ENCODE measurements around the gene ATP1A1.

The ATP1A1 gene

GRCh38 chr1:116408803-116409720 lies 36.0 kb downstream of the ATP1A1 start:
- Mint-ChIP-seq H3K36me3 (ENCODE audit: insufficient read depth) (peaks cover 27% of the 10 kb centered on the region), H3K9me3 (no peaks in the 10 kb centered on the region), H3K27ac (peak overlapping the region in 1 of 2 donors; percentile 69), H3K27me3 (no peaks in the 10 kb centered on the region), H3K4me1 (ENCODE audit: low read depth in 2 of 2) (peaks cover 0 to 3% of the 10 kb centered on the region in 2 donors), H3K4me3 (no peak overlapping the region)
- ATAC-seq (replicated peaks) (no peak), DNase-seq (no peak)

DNA sequence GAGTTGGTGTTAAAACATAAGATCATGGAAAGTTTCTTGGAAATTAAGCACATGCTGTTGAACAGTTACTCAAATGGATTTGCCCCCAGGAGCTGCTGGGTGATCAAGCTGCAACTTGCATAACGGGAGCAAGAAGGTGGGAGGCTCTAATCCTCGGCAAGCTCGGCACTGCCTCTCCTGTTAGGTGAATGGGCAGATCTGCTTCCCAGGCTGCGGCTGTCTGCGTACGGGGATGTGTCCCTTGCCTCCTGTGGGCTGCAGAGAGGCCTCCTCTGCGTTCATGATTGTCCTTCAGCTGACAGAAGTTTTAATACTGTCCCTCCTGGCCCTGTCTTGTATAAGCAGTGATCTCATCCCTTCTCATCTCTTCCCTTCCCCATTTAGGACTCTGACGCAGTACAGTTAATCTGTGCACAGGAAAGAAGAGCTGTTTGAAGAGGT lies 36.7 kb downstream of the ATP1A1 start:
- Mint-ChIP-seq H3K4me1 (ENCODE audit: low read depth in 2 of 2) (peaks cover 0 to 3% of the 10 kb centered on the region in 2 donors), H3K27me3 (no peaks in the 10 kb centered on the region), H3K9me3 (no peaks in the 10 kb centered on the region)

DNA sequence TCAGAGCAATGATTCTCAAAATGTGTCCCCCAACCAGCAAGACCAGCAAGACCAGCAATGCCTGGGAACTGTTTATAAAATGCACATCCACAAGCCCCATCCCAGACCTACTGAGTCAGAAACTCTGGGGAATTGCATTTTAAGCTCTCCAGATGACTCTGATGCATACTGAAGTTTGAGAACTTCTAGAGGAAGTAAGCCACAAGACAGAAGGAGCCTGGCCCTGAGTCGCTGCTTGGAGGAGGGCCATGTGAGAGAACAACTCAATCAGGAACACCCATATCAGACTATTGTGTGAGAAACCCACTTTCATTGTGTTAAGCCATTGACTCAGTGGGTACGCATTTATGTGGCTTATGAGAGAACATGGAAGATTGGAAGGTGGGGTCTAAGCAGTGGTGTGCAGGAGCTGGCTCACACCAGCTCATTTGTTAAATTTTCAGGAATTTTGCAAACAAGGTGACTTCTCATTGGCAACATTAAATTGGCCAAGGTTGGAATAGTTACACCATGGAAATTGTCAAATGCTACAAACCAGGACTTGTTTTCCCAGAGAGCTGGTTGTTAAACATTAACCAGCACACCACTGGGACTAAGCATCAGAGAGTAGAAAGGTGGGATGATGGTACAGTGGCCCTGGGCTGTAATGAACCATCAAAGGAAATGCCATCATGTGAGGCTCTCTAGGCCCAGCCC lies 38.9 kb downstream of the ATP1A1 start:
- DNase-seq, result no peak

More for the DNA sequence above, 36.7 kb downstream of the ATP1A1 start:
- ATAC-seq (replicated peaks) (no peak), DNase-seq (no peak)
- H3K4me3 Mint-ChIP-seq, result no peak overlapping the region
- H3K36me3 Mint-ChIP-seq (ENCODE audit: insufficient read depth), result peaks cover 26% of the 10 kb centered on the region
- H3K27ac Mint-ChIP-seq, result no peak overlapping the region

DNA sequence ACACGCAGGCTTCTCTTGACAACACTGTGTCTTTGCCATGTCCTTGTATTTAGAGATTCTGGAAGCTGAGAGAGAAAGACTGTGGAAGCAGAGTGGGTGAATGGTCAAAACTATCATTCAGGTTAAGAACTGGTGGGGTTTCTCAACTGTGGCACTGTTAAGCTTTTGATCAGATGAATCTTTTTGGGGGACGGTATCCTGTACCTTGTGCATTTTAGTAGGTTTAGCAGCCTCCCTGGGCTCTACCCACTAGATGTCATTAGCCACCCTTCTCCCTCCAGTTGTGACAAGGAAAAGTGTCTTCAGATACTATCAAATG lies 39.4 kb downstream of the ATP1A1 start:
- Mint-ChIP-seq H3K27ac (peak overlapping the region in 1 of 2 donors; percentile 3), H3K4me3 (no peak overlapping the region), H3K27me3 (no peaks in the 10 kb centered on the region), H3K9me3 (no peaks in the 10 kb centered on the region), H3K36me3 (ENCODE audit: insufficient read depth) (peaks cover 7% of the 10 kb centered on the region), H3K4me1 (ENCODE audit: low read depth in 2 of 2) (peaks cover 7 to 10% of the 10 kb centered on the region in 2 donors)
- ATAC-seq (replicated peaks) (no peak), DNase-seq (no peak)

More for the DNA sequence above, 38.9 kb downstream of the ATP1A1 start:
- no peaks in the 10 kb centered on the region for H3K27me3 Mint-ChIP-seq
- no peak overlapping the region for H3K27ac Mint-ChIP-seq
- H3K4me1 Mint-ChIP-seq (ENCODE audit: low read depth in 2 of 2), result peaks cover 3 to 7% of the 10 kb centered on the region in 2 donors
- H3K36me3 Mint-ChIP-seq (ENCODE audit: insufficient read depth), result peaks cover 10% of the 10 kb centered on the region
- no peak for ATAC-seq (replicated peaks)
- H3K9me3 Mint-ChIP-seq, result no peaks in the 10 kb centered on the region
- H3K4me3 Mint-ChIP-seq, result no peak overlapping the region

DNA sequence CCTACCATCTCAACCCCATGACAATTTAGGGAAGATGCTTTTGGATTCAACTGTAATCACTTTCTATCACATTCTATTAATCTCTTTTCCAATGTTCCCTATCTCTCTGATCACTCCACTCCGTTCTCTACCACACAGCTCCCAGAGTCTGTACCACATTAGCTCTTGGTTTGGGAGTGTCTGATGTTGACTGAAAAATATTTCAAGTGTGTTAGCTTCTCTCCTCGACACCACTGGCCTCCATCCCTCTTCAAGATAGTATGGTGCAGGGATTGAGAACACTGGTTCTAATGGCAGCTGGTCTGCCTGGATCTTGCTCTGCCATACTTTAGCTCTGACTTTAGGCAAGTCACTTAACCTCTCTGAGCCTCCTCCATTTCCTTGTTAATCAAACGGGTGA lies 39.9 kb downstream of the ATP1A1 start:
- H3K9me3 Mint-ChIP-seq, result no peaks in the 10 kb centered on the region
- H3K4me1 Mint-ChIP-seq (ENCODE audit: low read depth in 2 of 2), result peaks cover 8 to 14% of the 10 kb centered on the region in 2 donors
- H3K27ac Mint-ChIP-seq, result peak overlapping the region in 1 of 2 donors; percentile 3
- H3K27me3 Mint-ChIP-seq, result no peaks in the 10 kb centered on the region
- peaks cover 7% of the 10 kb centered on the region for H3K36me3 Mint-ChIP-seq (ENCODE audit: insufficient read depth)
- DNase-seq (no peak), ATAC-seq (replicated peaks) (no peak)
- H3K4me3 Mint-ChIP-seq, result no peak overlapping the region

DNA sequence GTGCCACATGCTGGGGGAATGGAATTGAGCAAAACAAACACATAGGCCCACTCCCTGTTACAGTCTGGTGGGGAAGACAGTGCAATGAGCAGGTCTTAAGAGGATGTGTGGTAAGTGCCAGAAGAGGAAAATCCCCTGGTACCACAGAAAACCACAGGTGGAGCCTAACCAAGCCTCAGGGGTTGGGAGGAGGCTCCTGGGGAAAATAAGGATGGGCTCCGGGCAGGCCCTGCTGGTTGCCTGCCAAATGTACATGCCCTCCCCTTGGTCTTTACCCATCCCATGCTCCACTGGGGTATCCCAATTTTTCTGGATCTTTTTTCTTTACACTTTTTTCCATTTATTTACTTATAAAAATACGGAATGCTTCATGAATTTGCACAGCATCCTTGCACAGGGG lies 40.4 kb downstream of the ATP1A1 start:
- no peak for DNase-seq
- no peaks in the 10 kb centered on the region for H3K27me3 Mint-ChIP-seq
- peaks cover 13 to 19% of the 10 kb centered on the region in 2 donors for H3K4me1 Mint-ChIP-seq (ENCODE audit: low read depth in 2 of 2)
- peak overlapping the region in 1 of 2 donors; percentile 3 for H3K27ac Mint-ChIP-seq
- no peak overlapping the region for H3K4me3 Mint-ChIP-seq
- no peak for ATAC-seq (replicated peaks)
- H3K36me3 Mint-ChIP-seq (ENCODE audit: insufficient read depth), result peaks cover 11% of the 10 kb centered on the region
- H3K9me3 Mint-ChIP-seq, result no peaks in the 10 kb centered on the region

DNA sequence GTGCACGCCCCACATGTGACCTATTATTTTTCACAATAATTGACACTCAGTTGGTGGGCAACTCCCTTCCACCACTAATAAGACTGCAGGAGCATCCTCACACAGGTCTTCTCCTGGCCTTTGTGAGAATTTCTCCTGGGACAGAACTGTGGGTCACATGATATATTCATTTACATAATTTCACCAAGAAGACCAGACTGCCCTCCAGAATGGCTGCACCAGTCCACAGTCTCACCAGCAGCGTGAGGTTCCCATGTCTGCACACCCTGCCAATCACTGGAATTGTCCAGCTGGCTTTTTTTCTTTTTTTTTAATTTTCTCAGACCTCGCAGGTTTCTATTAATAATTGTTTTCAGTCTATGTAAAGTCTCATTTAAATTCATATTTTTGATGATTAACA lies 41.3 kb downstream of the ATP1A1 start:
- H3K4me3 Mint-ChIP-seq, result no peak overlapping the region
- H3K9me3 Mint-ChIP-seq, result no peaks in the 10 kb centered on the region
- H3K36me3 Mint-ChIP-seq (ENCODE audit: insufficient read depth), result peaks cover 18% of the 10 kb centered on the region
- ATAC-seq (replicated peaks) (no peak), DNase-seq (no peak)
- H3K4me1 Mint-ChIP-seq (ENCODE audit: low read depth in 2 of 2), result peaks cover 13 to 21% of the 10 kb centered on the region in 2 donors
- peak overlapping the region; percentile 6 to 20 for H3K27ac Mint-ChIP-seq
- H3K27me3 Mint-ChIP-seq, result no peaks in the 10 kb centered on the region

DNA sequence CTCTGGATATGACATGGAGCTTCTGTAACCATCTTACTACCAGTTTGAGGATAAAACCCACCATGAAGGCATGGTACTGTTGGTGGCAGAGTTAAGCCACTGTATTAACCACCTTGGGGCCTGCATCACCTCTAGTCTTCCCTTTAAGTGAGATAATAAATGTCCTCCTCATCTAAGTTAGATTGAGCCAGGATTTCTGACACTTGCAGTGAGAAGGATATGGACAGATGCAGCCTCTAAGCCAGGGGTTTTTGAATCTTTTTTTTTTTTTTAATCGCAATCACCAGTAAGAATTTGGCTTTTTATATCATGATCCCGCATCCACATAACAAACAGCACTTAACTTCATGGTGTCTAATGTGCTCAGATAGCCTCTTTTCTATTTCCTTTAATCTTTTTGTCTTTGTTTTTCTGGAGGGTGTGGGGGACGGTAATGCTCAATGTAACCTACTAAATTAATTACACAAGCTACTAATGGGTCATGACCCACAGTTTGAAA lies 42.2 kb downstream of the ATP1A1 start:
- Mint-ChIP-seq H3K36me3 (ENCODE audit: insufficient read depth) (peaks cover 22% of the 10 kb centered on the region), H3K4me1 (ENCODE audit: low read depth in 2 of 2) (peaks cover 13 to 21% of the 10 kb centered on the region in 2 donors), H3K27ac (peak overlapping the region; percentile 6 to 20), H3K9me3 (no peaks in the 10 kb centered on the region), H3K27me3 (no peaks in the 10 kb centered on the region), H3K4me3 (no peak overlapping the region)
- no peak for ATAC-seq (replicated peaks)
- DNase-seq, result no peak

- DNase-seq (no peak), ATAC-seq (replicated peaks) (no peak)
- peak overlapping the region; percentile 55 to 71 for H3K27ac Mint-ChIP-seq
- no peaks in the 10 kb centered on the region for H3K9me3 Mint-ChIP-seq
- no peak overlapping the region for H3K4me3 Mint-ChIP-seq
- H3K36me3 Mint-ChIP-seq (ENCODE audit: insufficient read depth), result peaks cover 22% of the 10 kb centered on the region
- peaks cover 13 to 21% of the 10 kb centered on the region in 2 donors for H3K4me1 Mint-ChIP-seq (ENCODE audit: low read depth in 2 of 2)
- H3K27me3 Mint-ChIP-seq, result no peaks in the 10 kb centered on the region
Measured at GRCh38 chr1:116415699-116416533, 42.9 kb downstream of the ATP1A1 start.

GRCh38 chr1:116416854-116417513 lies 43.9 kb downstream of the ATP1A1 start:
- Mint-ChIP-seq H3K4me3 (peak overlapping the region; percentile 84 to 91), H3K36me3 (ENCODE audit: insufficient read depth) (peaks cover 22% of the 10 kb centered on the region), H3K27ac (peak overlapping the region; percentile 55 to 95), H3K4me1 (ENCODE audit: low read depth in 2 of 2) (peaks cover 13 to 21% of the 10 kb centered on the region in 2 donors), H3K9me3 (no peaks in the 10 kb centered on the region), H3K27me3 (no peaks in the 10 kb centered on the region)
- ATAC-seq (replicated peaks) (no peak), DNase-seq (no peak)

GRCh38 chr1:116417678-116418077 lies 44.6 kb downstream of the ATP1A1 start:
- H3K27me3 Mint-ChIP-seq, result no peaks in the 10 kb centered on the region
- peaks cover 13 to 21% of the 10 kb centered on the region in 2 donors for H3K4me1 Mint-ChIP-seq (ENCODE audit: low read depth in 2 of 2)
- no peak for DNase-seq
- ATAC-seq (replicated peaks), result no peak
- no peaks in the 10 kb centered on the region for H3K9me3 Mint-ChIP-seq
- peak overlapping the region; percentile 84 to 91 for H3K4me3 Mint-ChIP-seq
- peaks cover 22% of the 10 kb centered on the region for H3K36me3 Mint-ChIP-seq (ENCODE audit: insufficient read depth)
- H3K27ac Mint-ChIP-seq, result peak overlapping the region; percentile 95 to 97

DNA sequence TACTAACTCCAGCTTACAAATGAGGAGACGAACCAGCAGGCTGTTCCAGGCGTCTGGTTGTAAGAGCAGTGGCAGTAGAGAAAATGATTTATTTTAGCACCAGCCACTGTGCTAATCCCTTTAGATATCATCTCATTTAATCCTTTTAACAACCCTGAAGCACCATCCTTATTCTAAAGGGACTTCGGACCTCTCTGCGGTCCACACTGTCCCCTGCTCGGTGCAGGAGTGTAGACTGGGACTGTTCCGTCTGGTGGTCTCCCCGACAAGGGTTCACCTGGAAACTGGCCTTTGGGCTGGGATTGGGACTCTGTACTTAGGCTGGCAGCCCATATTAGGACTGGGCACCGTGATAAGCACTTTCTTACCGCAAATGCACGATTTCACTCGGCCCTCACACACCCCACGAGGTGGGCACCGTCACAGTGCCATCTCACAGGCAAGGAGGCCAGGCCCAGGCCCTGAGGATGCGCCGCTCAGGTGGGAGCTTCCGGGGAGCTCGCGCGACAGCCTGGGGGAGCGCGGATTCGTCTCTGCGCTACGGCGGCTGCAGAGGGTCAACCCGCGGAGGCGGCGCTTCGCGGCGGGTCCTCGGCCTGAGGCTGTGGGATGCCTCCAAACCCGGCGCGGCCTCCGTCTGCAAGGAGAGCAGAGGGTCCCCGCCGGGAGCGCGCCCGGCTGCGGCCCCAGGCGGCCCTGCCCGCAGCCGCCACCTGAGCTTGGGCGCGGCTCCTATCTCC lies 45.2 kb downstream of the ATP1A1 start:
- ATAC-seq (replicated peaks), result peak; percentile 96
- Mint-ChIP-seq H3K27ac (peak overlapping the region; percentile 95 to 97), H3K4me1 (ENCODE audit: low read depth in 2 of 2) (peaks cover 13 to 21% of the 10 kb centered on the region in 2 donors), H3K27me3 (no peaks in the 10 kb centered on the region), H3K36me3 (ENCODE audit: insufficient read depth) (peaks cover 22% of the 10 kb centered on the region), H3K4me3 (peak overlapping the region; percentile 84 to 91), H3K9me3 (no peaks in the 10 kb centered on the region)
- peak; percentile 79 to 86 (median 83) for DNase-seq

All from effector memory CD8-positive, alpha-beta T cell (primary cell).